Vagina (tissue), 2 donors: ENCODE results near the gene ADORA1. TPM values are rescaled to one million over a fixed set of nuclear protein-coding genes. Genes with fewer than 3 reads are reported as not detected.
A peak's percentile ranks its signal among the peaks of the same experiment; 100 is the strongest.

ENCODE experiments used
- DNase-seq, 2 donors: peaks; one replicate each; pipeline ENCODE4 v3.0.0-alpha.2; 2017; ENCODE audit errors: extremely low spot score in 2 of 2
- H3K27ac ChIP-seq: fragments of 200-600 bp; sonication (generic); one replicate; pipeline ENCODE4 v1.5.1; 2019
- H3K27me3 ChIP-seq: fragments of 200-600 bp; sonication (generic); one replicate; pipeline ENCODE4 v1.5.1; 2019
- H3K36me3 ChIP-seq, 2 donors: fragments of 200-600 bp; sonication (generic); one replicate each; pipeline ENCODE4 v1.5.1; 2017 to 2019
- H3K4me1 ChIP-seq: fragments of 200-600 bp; sonication (generic); one replicate; pipeline ENCODE4 v1.5.1; 2019
- H3K4me3 ChIP-seq, 2 donors: fragments of 200-600 bp; sonication (generic); 1 replicate in 1 of 2; 2 replicates in 1 of 2; pipeline ENCODE4 v1.5.1; 2016 to 2019
- H3K9me3 ChIP-seq: fragments of 200-600 bp; sonication (generic); one replicate; pipeline ENCODE4 v1.5.1; 2019
- CTCF ChIP-seq, 3 experiments: fragments of 450-650 bp in 2 of 3; fragments of 200-600 bp in 1 of 3; sonication (generic) in 1 of 3; IDR thresholded peaks; one replicate each; pipeline ENCODE4 v1.5.1; 2017 to 2019; ENCODE audit warnings: antibody characterized with exemption in 3 of 3, mild to moderate bottlenecking in 2 of 3, moderate library complexity in 2 of 3
- POLR2A ChIP-seq, 2 donors: fragments of 450-650 bp; IDR thresholded peaks; one replicate each; pipeline ENCODE4 v1.6.1; 2017; ENCODE audit warnings: antibody characterized with exemption in 2 of 2, mild to moderate bottlenecking in 2 of 2, moderate library complexity in 2 of 2
- POLR2AphosphoS5 ChIP-seq, 2 donors: sonication (generic); formaldehyde crosslinking; IDR thresholded peaks; one replicate each; pipeline ENCODE4 v1.9.0; 2017; ENCODE audit warnings: antibody characterized with exemption in 2 of 2, mild to moderate bottlenecking in 2 of 2, low read depth in 1 of 2; ENCODE audit not compliant: insufficient read depth in 1 of 2
- intact Hi-C: fragments of 100-400 bp; cut with DNase I; formaldehyde crosslinking; loops from one replicate; pipeline ENCODE4 v1.15.1; 2023
- total RNA-seq: library from RNA; depleted of rRNA; stranded (reverse); fragments of >200 nt; gene quantifications from one replicate; pipeline ENCODE4 v1.2.3, GENCODE V29; 2016

ADORA1 gene
- total RNA-seq, 1 donor from 2014 or later, result 5.2 TPM

GRCh38 chr1:203200916-203201315 is 73.4 kb downstream of the ADORA1 start:
- TF ChIP-seq POLR2AphosphoS5 (IDR thresholded peaks at IDR 0.05; ENCODE audit: insufficient read depth in 1 of 2, low read depth in 1 of 2), result no peak
- no peak for TF ChIP-seq CTCF (IDR thresholded peaks at IDR 0.05)
- TF ChIP-seq POLR2A (IDR thresholded peaks at IDR 0.05), result no peak
- H3K36me3 ChIP-seq, result no peaks in the 10 kb centered on the region
- no peaks in the 10 kb centered on the region for H3K9me3 ChIP-seq
- H3K27me3 ChIP-seq, result no peaks in the 10 kb centered on the region
- H3K4me1 ChIP-seq, result peaks cover 34% of the 10 kb centered on the region
- no peak overlapping the region for H3K4me3 ChIP-seq
- no peak for DNase-seq
- peak overlapping the region; percentile 70 for H3K27ac ChIP-seq
- intact Hi-C loops, result no loop called here

- no peak overlapping the region for H3K4me3 ChIP-seq
- peaks cover 34% of the 10 kb centered on the region for H3K4me1 ChIP-seq
- no peaks in the 10 kb centered on the region for H3K9me3 ChIP-seq
- intact Hi-C loops, result no loop called here
- H3K27me3 ChIP-seq, result no peaks in the 10 kb centered on the region
- DNase-seq, result no peak
- no peak for TF ChIP-seq CTCF (IDR thresholded peaks at IDR 0.05)
- TF ChIP-seq POLR2A (IDR thresholded peaks at IDR 0.05), result no peak
- TF ChIP-seq POLR2AphosphoS5 (IDR thresholded peaks at IDR 0.05; ENCODE audit: insufficient read depth in 1 of 2, low read depth in 1 of 2), result no peak
- no peaks in the 10 kb centered on the region for H3K36me3 ChIP-seq
- H3K27ac ChIP-seq, result peak overlapping the region; percentile 70
These were observed 74.1 kb downstream of the ADORA1 start for GRCh38 chr1:203201516-203202205.

GRCh38 chr1:203202431-203203245 is 75.1 kb downstream of the ADORA1 start:
- Histone ChIP-seq H3K4me3 (no peak overlapping the region), H3K9me3 (no peaks in the 10 kb centered on the region), H3K27me3 (no peaks in the 10 kb centered on the region), H3K36me3 (no peaks in the 10 kb centered on the region), H3K4me1 (peaks cover 34% of the 10 kb centered on the region), H3K27ac (peak overlapping the region; percentile 70)
- TF ChIP-seq POLR2A (IDR thresholded peaks at IDR 0.05) (no peak), POLR2AphosphoS5 (IDR thresholded peaks at IDR 0.05; ENCODE audit: insufficient read depth in 1 of 2, low read depth in 1 of 2) (peak in 1 of 2 donors; percentile 64)
- DNase-seq, result peak in 1 of 2 donors; percentile 97
- intact Hi-C loops, result no loop called here

- Histone ChIP-seq H3K27me3 (no peaks in the 10 kb centered on the region), H3K9me3 (no peaks in the 10 kb centered on the region), H3K36me3 (no peaks in the 10 kb centered on the region), H3K4me3 (no peak overlapping the region), H3K27ac (no peak overlapping the region), H3K4me1 (peaks cover 27% of the 10 kb centered on the region)
- TF ChIP-seq POLR2AphosphoS5 (IDR thresholded peaks at IDR 0.05; ENCODE audit: insufficient read depth in 1 of 2, low read depth in 1 of 2), result no peak
- no peak for DNase-seq
- intact Hi-C loops, result no loop called here
These were observed 77.2 kb downstream of the ADORA1 start for GRCh38 chr1:203204756-203205155.

- Histone ChIP-seq H3K4me3 (no peak overlapping the region), H3K27ac (no peak overlapping the region), H3K4me1 (peaks cover 19% of the 10 kb centered on the region), H3K27me3 (no peaks in the 10 kb centered on the region), H3K36me3 (no peaks in the 10 kb centered on the region), H3K9me3 (no peaks in the 10 kb centered on the region)
- no peak for DNase-seq
- intact Hi-C loops, result no loop called here
- TF ChIP-seq POLR2AphosphoS5 (IDR thresholded peaks at IDR 0.05; ENCODE audit: insufficient read depth in 1 of 2, low read depth in 1 of 2) (no peak), POLR2A (IDR thresholded peaks at IDR 0.05) (no peak), CTCF (IDR thresholded peaks at IDR 0.05) (no peak)
These were observed 78.7 kb downstream of the ADORA1 start for GRCh38 chr1:203206129-203206687.
